CD4-positive, CD25-positive, alpha-beta regulatory T cell (primary cell): ENCODE results near the gene TMEM81. TPM values are rescaled to one million over a fixed set of nuclear protein-coding genes. Genes with fewer than 3 reads are reported as not detected.

Experiments used
- ATAC-seq, 2 donors: fragments of 150-1000 bp; cut with Tn5 transposase; one replicate each; pipeline ENCODE4 v1.10.0; 2021; ENCODE audit warnings: low read depth in 2 of 2, moderate number of reproducible peaks in 2 of 2, moderate library complexity in 1 of 2
- DNase-seq, 3 donors: peaks; one replicate each; pipeline versions ENCODE4 v3.0.0 to v3.0.0-alpha.2; 2012 to 2022; ENCODE audit warnings: mixed read lengths in 1 of 3
- H3K27ac ChIP-seq: one replicate; pipeline ENCODE4 v1.7.0; 2013; ENCODE audit warnings: mild to moderate bottlenecking, low read length; ENCODE audit not compliant: insufficient read depth, poor library complexity, severe bottlenecking
- H3K27me3 ChIP-seq: one replicate; pipeline ENCODE4 v1.7.0; 2013; ENCODE audit warnings: low read length; ENCODE audit not compliant: control insufficient read depth, insufficient read depth
- H3K36me3 ChIP-seq: one replicate; pipeline ENCODE4 v1.7.0; 2013; ENCODE audit warnings: mild to moderate bottlenecking, low read length, moderate library complexity; ENCODE audit not compliant: control insufficient read depth, insufficient read depth
- H3K4me1 ChIP-seq: 2 replicates; pipeline ENCODE4 v1.7.0; 2013; ENCODE audit warnings: mild to moderate bottlenecking, low read length; ENCODE audit not compliant: insufficient read depth, control insufficient read depth, poor library complexity, severe bottlenecking
- H3K4me3 ChIP-seq: one replicate; pipeline ENCODE4 v1.7.0; 2013; ENCODE audit warnings: low read depth, mild to moderate bottlenecking, low read length, moderate library complexity
- H3K9me3 ChIP-seq, 2 experiments: 1 replicate in 1 of 2; 2 replicates in 1 of 2; pipeline ENCODE4 v1.7.0; 2013; ENCODE audit warnings: low read length in 2 of 2, mild to moderate bottlenecking in 1 of 2, moderate library complexity in 1 of 2; ENCODE audit not compliant: control insufficient read depth in 2 of 2
- H3K27ac Mint-ChIP-seq, 3 donors: one replicate each; pipeline ENCODE4 v1.8.0; 2020 to 2022; ENCODE audit warnings: mild to moderate bottlenecking in 3 of 3, mixed read lengths in 3 of 3, moderate library complexity in 2 of 3
- H3K27me3 Mint-ChIP-seq: one replicate; pipeline ENCODE4 v1.8.0; 2022; ENCODE audit warnings: mild to moderate bottlenecking, mixed read lengths
- H3K36me3 Mint-ChIP-seq: one replicate; pipeline ENCODE4 v1.8.0; 2020; ENCODE audit warnings: mixed read lengths
- H3K4me1 Mint-ChIP-seq, 4 donors: one replicate each; pipeline ENCODE4 v1.8.0; 2020 to 2022; ENCODE audit warnings: mixed read lengths in 4 of 4, mild to moderate bottlenecking in 1 of 4
- H3K4me3 Mint-ChIP-seq, 4 donors: one replicate each; pipeline ENCODE4 v1.8.0; 2020 to 2022; ENCODE audit warnings: mild to moderate bottlenecking in 4 of 4, mixed read lengths in 4 of 4, moderate library complexity in 3 of 4
- H3K9me3 Mint-ChIP-seq, 7 donors: one replicate each; pipeline ENCODE4 v1.8.0; 2020 to 2022; ENCODE audit warnings: mixed read lengths in 7 of 7, mild to moderate bottlenecking in 3 of 7, moderate library complexity in 2 of 7
- polyA plus RNA-seq, 4 donors: library from polyadenylated mRNA; unstranded; fragments of 300-500 nt; fragmentation: Illumina TruSeq; gene quantifications; one replicate each; pipeline ENCODE4 v1.2.3, GENCODE V29; 2021
- total RNA-seq: library from RNA; stranded (reverse); gene quantifications from one replicate; pipeline ENCODE4 v1.2.3, GENCODE V29; 2022

The TMEM81 gene
- total and polyA plus RNA-seq, 5 donors from 2014 or later: 0.54 to 3.4 (median 0.60) TPM

DNA sequence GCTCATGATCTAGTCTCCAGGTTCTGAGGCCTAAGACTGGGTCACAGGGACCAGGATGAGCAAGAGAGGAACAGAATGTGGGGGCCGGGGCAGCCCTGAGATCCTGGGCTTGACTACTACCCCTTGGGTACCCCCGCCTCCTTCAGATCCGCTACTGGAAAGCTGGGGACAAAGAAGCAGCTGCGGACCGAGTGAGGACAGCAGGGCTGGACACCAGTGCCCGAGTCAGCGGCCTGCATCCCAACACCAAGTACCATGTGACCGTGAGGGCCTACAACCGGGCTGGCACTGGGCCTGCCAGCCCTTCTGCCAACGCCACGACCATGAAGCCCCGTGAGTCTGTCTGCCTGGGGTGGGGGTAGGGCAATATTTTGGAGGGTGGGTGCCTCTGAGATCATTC, 12.5 kb downstream of the TMEM81 start:
- no peak overlapping the region for H3K27ac ChIP-seq
- H3K4me3 Mint-ChIP-seq: no peak overlapping the region
- DNase-seq: no peak
- no peak overlapping the region for H3K4me3 ChIP-seq
- no peaks in the 10 kb centered on the region for H3K4me1 ChIP-seq
- no peaks in the 10 kb centered on the region for H3K36me3 ChIP-seq
- no peaks in the 10 kb centered on the region for H3K9me3 ChIP-seq
- H3K27me3 ChIP-seq: no peaks in the 10 kb centered on the region
- peaks cover 0 to 2% (median 0%) of the 10 kb centered on the region in 4 donors for H3K4me1 Mint-ChIP-seq
- ATAC-seq: no peak
- H3K36me3 Mint-ChIP-seq: no peaks in the 10 kb centered on the region
- no peak overlapping the region for H3K27ac Mint-ChIP-seq
- no peaks in the 10 kb centered on the region for H3K9me3 Mint-ChIP-seq
- H3K27me3 Mint-ChIP-seq: no peaks in the 10 kb centered on the region

DNA sequence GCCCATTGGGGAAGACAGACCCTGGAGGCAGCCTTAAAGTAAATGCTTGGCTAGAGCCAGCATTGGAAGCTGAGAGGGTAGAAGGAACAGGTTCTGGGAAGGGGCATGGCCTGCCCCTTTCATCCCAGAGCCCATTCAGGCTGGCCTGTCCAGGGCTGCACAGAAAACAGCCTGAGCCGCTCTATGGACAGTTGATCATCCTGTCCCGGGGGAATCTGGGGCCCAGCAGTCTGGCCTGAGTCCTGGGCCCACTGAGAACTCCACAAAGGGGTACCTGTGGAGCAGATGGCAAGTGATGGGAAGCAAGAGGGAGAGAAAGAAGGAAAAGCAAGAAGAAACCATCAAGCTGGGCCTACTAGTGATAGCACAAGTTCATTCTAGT, 13.2 kb downstream of the TMEM81 start:
- Histone ChIP-seq H3K36me3 (no peaks in the 10 kb centered on the region), H3K9me3 (no peaks in the 10 kb centered on the region), H3K27ac (no peak overlapping the region), H3K27me3 (no peaks in the 10 kb centered on the region), H3K4me3 (no peak overlapping the region), H3K4me1 (no peaks in the 10 kb centered on the region)
- peaks cover 0 to 2% (median 0%) of the 10 kb centered on the region in 4 donors for H3K4me1 Mint-ChIP-seq
- H3K36me3 Mint-ChIP-seq: no peaks in the 10 kb centered on the region
- H3K9me3 Mint-ChIP-seq: peaks cover 0 to 2% (median 0%) of the 10 kb centered on the region in 7 donors
- DNase-seq (no peak), ATAC-seq (no peak)
- H3K27me3 Mint-ChIP-seq: no peaks in the 10 kb centered on the region
- no peak overlapping the region for H3K4me3 Mint-ChIP-seq
- H3K27ac Mint-ChIP-seq: no peak overlapping the region

DNA sequence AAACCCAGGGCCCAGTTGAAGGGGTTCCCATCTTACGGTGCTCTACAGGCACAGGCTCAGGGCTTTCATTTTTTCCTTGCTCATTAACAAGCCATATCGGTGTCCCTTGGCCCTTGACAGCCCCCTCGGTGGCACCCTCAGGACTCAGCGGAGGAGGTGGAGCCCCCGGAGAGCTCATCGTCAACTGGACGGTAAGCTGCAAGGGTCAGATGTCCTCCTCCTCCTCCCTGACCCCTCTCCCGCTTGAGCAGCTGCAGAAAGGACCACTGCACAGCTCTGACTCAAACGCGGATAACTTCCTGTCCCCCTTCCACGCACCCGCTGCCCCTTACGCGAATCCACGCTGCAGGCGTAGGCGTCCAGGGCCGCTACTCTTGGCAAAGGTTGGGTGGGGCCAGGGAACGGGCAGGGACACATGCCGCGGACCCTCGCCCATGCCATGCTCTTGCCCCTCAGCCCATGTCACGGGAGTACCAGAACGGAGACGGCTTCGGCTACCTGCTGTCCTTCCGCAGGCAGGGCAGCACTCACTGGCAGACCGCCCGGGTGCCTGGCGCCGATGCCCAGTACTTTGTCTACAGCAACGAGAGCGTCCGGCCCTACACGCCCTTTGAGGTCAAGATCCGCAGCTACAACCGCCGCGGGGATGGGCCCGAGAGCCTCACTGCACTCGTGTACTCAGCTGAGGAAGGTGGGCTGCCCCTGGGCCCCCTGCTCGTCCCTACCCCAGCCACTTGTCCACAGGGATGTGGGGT, 14.7 kb downstream of the TMEM81 start:
- Histone ChIP-seq H3K4me3 (no peak overlapping the region), H3K9me3 (no peaks in the 10 kb centered on the region), H3K27ac (no peak overlapping the region), H3K36me3 (no peaks in the 10 kb centered on the region), H3K27me3 (no peaks in the 10 kb centered on the region), H3K4me1 (no peaks in the 10 kb centered on the region)
- H3K27ac Mint-ChIP-seq: no peak overlapping the region
- no peak for DNase-seq
- no peak for ATAC-seq
- peaks cover 4% of the 10 kb centered on the region for H3K27me3 Mint-ChIP-seq
- H3K4me1 Mint-ChIP-seq: no peaks in the 10 kb centered on the region
- H3K4me3 Mint-ChIP-seq: no peak overlapping the region
- H3K9me3 Mint-ChIP-seq: peaks cover 0 to 2% (median 0%) of the 10 kb centered on the region in 7 donors
- no peaks in the 10 kb centered on the region for H3K36me3 Mint-ChIP-seq

GRCh38 chr1:205068457-205069040, 15.7 kb downstream of the TMEM81 start:
- Histone ChIP-seq H3K36me3 (no peaks in the 10 kb centered on the region), H3K27me3 (no peaks in the 10 kb centered on the region), H3K4me1 (no peaks in the 10 kb centered on the region), H3K4me3 (no peak overlapping the region), H3K9me3 (no peaks in the 10 kb centered on the region), H3K27ac (no peak overlapping the region)
- Mint-ChIP-seq H3K9me3 (peaks cover 0 to 2% (median 0%) of the 10 kb centered on the region in 7 donors), H3K4me1 (no peaks in the 10 kb centered on the region), H3K4me3 (no peak overlapping the region), H3K27ac (no peak overlapping the region), H3K27me3 (peaks cover 9% of the 10 kb centered on the region), H3K36me3 (no peaks in the 10 kb centered on the region)
- DNase-seq: no peak
- ATAC-seq: no peak

- H3K4me3 ChIP-seq: no peak overlapping the region
- no peaks in the 10 kb centered on the region for H3K4me1 Mint-ChIP-seq
- no peak for ATAC-seq
- H3K36me3 Mint-ChIP-seq: no peaks in the 10 kb centered on the region
- peaks cover 9% of the 10 kb centered on the region for H3K27me3 Mint-ChIP-seq
- peaks cover 0 to 2% (median 0%) of the 10 kb centered on the region in 7 donors for H3K9me3 Mint-ChIP-seq
- H3K27ac ChIP-seq: no peak overlapping the region
- H3K27ac Mint-ChIP-seq: no peak overlapping the region
- no peaks in the 10 kb centered on the region for H3K4me1 ChIP-seq
- no peak for DNase-seq
- H3K27me3 ChIP-seq: no peaks in the 10 kb centered on the region
- H3K36me3 ChIP-seq: no peaks in the 10 kb centered on the region
- no peaks in the 10 kb centered on the region for H3K9me3 ChIP-seq
- no peak overlapping the region for H3K4me3 Mint-ChIP-seq
These were observed 16.3 kb downstream of the TMEM81 start for GRCh38 chr1:205068001-205068400.

DNA sequence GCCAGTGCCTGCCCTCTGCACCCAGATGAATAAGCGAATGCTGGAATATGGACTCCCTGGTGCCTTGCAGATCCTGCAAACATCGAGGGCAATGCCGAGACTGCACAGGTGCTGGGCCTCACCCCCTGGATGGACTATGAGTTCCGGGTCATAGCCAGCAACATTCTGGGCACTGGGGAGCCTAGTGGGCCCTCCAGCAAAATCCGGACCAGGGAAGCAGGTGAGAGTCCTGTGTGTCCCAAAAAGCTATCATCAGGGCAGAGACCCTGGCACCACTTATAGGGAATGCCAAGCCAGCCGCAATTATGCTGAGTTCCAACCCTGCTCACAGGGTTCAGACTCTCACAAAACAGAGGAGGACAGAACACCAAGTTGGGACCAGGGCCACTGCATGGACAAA, 17.2 kb downstream of the TMEM81 start:
- Histone ChIP-seq H3K27ac (no peak overlapping the region), H3K36me3 (no peaks in the 10 kb centered on the region), H3K4me1 (no peaks in the 10 kb centered on the region), H3K9me3 (no peaks in the 10 kb centered on the region), H3K27me3 (no peaks in the 10 kb centered on the region), H3K4me3 (no peak overlapping the region)
- Mint-ChIP-seq H3K27me3 (peaks cover 9% of the 10 kb centered on the region), H3K4me3 (no peak overlapping the region), H3K4me1 (no peaks in the 10 kb centered on the region), H3K27ac (no peak overlapping the region), H3K9me3 (peaks cover 0 to 2% (median 0%) of the 10 kb centered on the region in 7 donors), H3K36me3 (no peaks in the 10 kb centered on the region)
- DNase-seq (no peak), ATAC-seq (no peak)

DNA sequence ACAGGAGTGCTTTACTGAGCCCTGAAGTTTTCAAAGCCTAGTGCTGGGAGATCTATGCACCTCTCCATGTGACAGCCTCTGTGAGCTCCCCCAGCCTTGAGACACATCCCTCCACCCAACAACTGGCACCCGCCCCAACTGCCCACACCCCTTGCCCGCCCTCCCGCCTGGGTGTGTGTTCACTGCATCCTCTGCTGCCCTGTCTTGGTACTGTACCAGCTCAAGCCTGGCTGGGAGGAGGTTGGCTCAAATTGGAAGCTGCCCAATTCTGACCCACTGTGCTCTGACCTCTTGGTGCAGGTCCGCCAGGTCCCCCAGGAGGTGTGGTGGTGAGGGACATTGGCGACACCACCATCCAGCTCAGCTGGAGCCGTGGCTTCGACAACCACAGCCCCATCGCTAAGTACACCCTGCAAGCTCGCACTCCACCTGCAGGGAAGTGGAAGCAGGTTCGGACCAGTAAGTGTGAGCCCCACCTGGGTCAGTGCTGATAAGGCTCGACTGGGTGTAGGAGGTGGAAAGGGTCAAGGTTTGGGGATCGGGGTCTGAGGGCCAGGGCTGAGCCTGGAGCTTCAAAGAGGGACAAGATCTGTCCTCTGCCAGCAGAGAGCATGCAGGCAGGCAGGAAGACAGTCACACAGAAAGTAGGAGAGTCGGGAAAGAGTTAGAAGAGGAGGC, 18.0 kb downstream of the TMEM81 start:
- Mint-ChIP-seq H3K4me3 (no peak overlapping the region), H3K9me3 (peaks cover 0 to 2% (median 0%) of the 10 kb centered on the region in 7 donors), H3K27ac (peak overlapping the region in 1 of 3 donors; percentile 67), H3K27me3 (peaks cover 9% of the 10 kb centered on the region), H3K36me3 (no peaks in the 10 kb centered on the region), H3K4me1 (peaks cover 0 to 5% (median 0%) of the 10 kb centered on the region in 4 donors)
- no peak for ATAC-seq
- Histone ChIP-seq H3K4me1 (peaks cover 4% of the 10 kb centered on the region), H3K36me3 (no peaks in the 10 kb centered on the region), H3K4me3 (no peak overlapping the region), H3K27ac (no peak overlapping the region), H3K27me3 (no peaks in the 10 kb centered on the region), H3K9me3 (no peaks in the 10 kb centered on the region)
- DNase-seq: no peak
